Stimulated activated CD4-positive, alpha-beta T cell treated with anti-CD3 and anti-CD28 coated beads, TNF-alpha, amount 100 ng/mL, for 1 hour (primary cell): Measurements from ENCODE around the gene MITF.
A peak's percentile ranks its signal among the peaks of the same experiment; 100 is the strongest.

ENCODE experiments used
- DNase-seq, 3 donors: peaks; one replicate each; pipeline ENCODE4 v3.0.0-alpha.2; 2020; ENCODE audit warnings: low read depth in 3 of 3, low spot score in 1 of 3

The MITF gene

GRCh38 chr3:69739204-69740102 is at the start of gene MITF:
Gene MITF (plus strand): TSS chr3:69739464. CDS start chr3:69739598, 134 bp downstream.
- peak in 1 of 3 donors; percentile 1 for DNase-seq

- no peak for DNase-seq
Observed at GRCh38 chr3:69691860-69692259, 47.4 kb upstream of the MITF start.

GRCh38 chr3:69692761-69693160 is 46.5 kb upstream of the MITF start:
- DNase-seq = no peak

- DNase-seq = no peak
Observed at GRCh38 chr3:69695443-69695842, 43.8 kb upstream of the MITF start.

- no peak for DNase-seq
Observed at GRCh38 chr3:69695933-69696332, 43.3 kb upstream of the MITF start.

GRCh38 chr3:69696367-69696766 is 42.9 kb upstream of the MITF start:
- DNase-seq = no peak

- DNase-seq = no peak
Observed at GRCh38 chr3:69697381-69697780, 41.9 kb upstream of the MITF start.

GRCh38 chr3:69698728-69699127 is 40.5 kb upstream of the MITF start:
- no peak for DNase-seq

- DNase-seq = no peak
Observed at GRCh38 chr3:69699183-69699582, 40.1 kb upstream of the MITF start.

- DNase-seq = no peak
Observed at GRCh38 chr3:69700949-69701348, 38.3 kb upstream of the MITF start.

- no peak for DNase-seq
Observed at GRCh38 chr3:69710153-69710977, 28.9 kb upstream of the MITF start.

- DNase-seq = no peak
Observed at GRCh38 chr3:69712269-69712668, 27.0 kb upstream of the MITF start.

- DNase-seq = no peak
Observed at GRCh38 chr3:69712933-69713332, 26.3 kb upstream of the MITF start.

GRCh38 chr3:69715204-69715603 is 24.1 kb upstream of the MITF start:
- no peak for DNase-seq

GRCh38 chr3:69716119-69716518 is 23.1 kb upstream of the MITF start:
- DNase-seq = no peak

- no peak for DNase-seq
Observed at GRCh38 chr3:69718866-69719586, 20.2 kb upstream of the MITF start.

GRCh38 chr3:69719587-69720122 is 19.6 kb upstream of the MITF start:
- no peak for DNase-seq

- DNase-seq = no peak
Observed at GRCh38 chr3:69720824-69721223, 18.4 kb upstream of the MITF start.

GRCh38 chr3:69723389-69723788 is 15.9 kb upstream of the MITF start:
- no peak for DNase-seq

GRCh38 chr3:69724722-69725435 is 14.4 kb upstream of the MITF start:
- DNase-seq = no peak
